Measurements from ENCODE around the gene ATP10A. TPM values are rescaled to one million over a fixed set of nuclear protein-coding genes. Genes with fewer than 3 reads are reported as not detected.

ATP10A gene
- total RNA-seq, 1 experiment from 2014 or later: not detected

DNA sequence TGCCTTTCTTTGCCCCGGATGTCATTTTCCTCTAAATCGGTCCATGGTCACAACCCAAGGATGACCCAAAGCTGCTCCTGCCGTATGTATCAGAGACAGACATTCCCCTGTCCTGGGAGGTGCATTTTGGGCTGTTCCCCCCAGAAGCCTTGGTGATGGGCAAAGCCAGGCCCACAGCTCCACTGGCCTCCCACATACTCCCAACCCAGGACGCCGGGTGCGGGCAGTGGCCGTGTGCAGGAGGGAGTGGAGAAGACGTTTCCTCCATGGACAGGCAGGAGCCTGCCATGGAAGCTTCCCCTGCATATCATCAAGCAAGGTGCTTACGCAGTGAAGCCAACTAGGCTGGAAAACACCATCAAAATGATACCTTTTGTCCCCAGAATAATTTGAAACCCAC, 175.0 kb downstream of the ATP10A start:
- Histone ChIP-seq H3K4me3 (ENCODE audit: low read depth, low read length) (no peak overlapping the region), H3K4me1 (peaks cover 10% of the 10 kb centered on the region), H3K36me3 (ENCODE audit: control insufficient read depth, insufficient read depth, low read length) (no peaks in the 10 kb centered on the region), H3K9me3 (0 out of 2 replicates have a peak, but pooled peaks cover 2% of the 10 kb centered on the region), H3K27me3 (replicated peaks; ENCODE audit: control insufficient read depth, insufficient read depth, low read length) (no peaks in the 10 kb centered on the region)
- Mint-ChIP-seq H3K27me3 (ENCODE audit: insufficient read depth, unreplicated experiment) (no peaks in the 10 kb centered on the region), H3K4me3 (ENCODE audit: unreplicated experiment) (no peak overlapping the region), H3K36me3 (ENCODE audit: insufficient read depth, unreplicated experiment) (peaks cover 6% of the 10 kb centered on the region), H3K4me1 (ENCODE audit: low read depth, unreplicated experiment) (peaks cover 12% of the 10 kb centered on the region), H3K27ac (ENCODE audit: unreplicated experiment) (no peak overlapping the region), H3K9me3 (ENCODE audit: unreplicated experiment) (no peaks in the 10 kb centered on the region)
- ChIA-PET CTCF (no interaction called here), POLR2A (no interaction called here)
- no peak for TF ChIP-seq CTCF (IDR thresholded peaks at IDR 0.05; ENCODE audit: insufficient read depth in 1 of 2, low read depth in 1 of 2, low read length in 1 of 2, severe bottlenecking in 1 of 2, unreplicated experiment in 1 of 2)
- no TSS peak for BruUV-seq (replicated peaks)
- DNase-seq: no peak
- intact Hi-C loops (cut with micrococcal nuclease; ENCODE audit: unreplicated experiment): no loop called here

- intact Hi-C loops (cut with micrococcal nuclease; ENCODE audit: unreplicated experiment): no loop called here
- no TSS peak for BruUV-seq (replicated peaks)
- no peaks in the 10 kb centered on the region for H3K9me3 Mint-ChIP-seq (ENCODE audit: unreplicated experiment)
- peaks cover 12% of the 10 kb centered on the region for H3K4me1 Mint-ChIP-seq (ENCODE audit: low read depth, unreplicated experiment)
- no peak overlapping the region for H3K4me3 Mint-ChIP-seq (ENCODE audit: unreplicated experiment)
- no peaks in the 10 kb centered on the region for H3K27me3 Mint-ChIP-seq (ENCODE audit: insufficient read depth, unreplicated experiment)
- H3K4me1 ChIP-seq: peaks cover 10% of the 10 kb centered on the region
- H3K4me3 ChIP-seq (ENCODE audit: low read depth, low read length): no peak overlapping the region
- no peaks in the 10 kb centered on the region for H3K27me3 ChIP-seq (replicated peaks; ENCODE audit: control insufficient read depth, insufficient read depth, low read length)
- no peak for TF ChIP-seq CTCF (IDR thresholded peaks at IDR 0.05; ENCODE audit: insufficient read depth in 1 of 2, low read depth in 1 of 2, low read length in 1 of 2, severe bottlenecking in 1 of 2, unreplicated experiment in 1 of 2)
- no peak overlapping the region for H3K27ac Mint-ChIP-seq (ENCODE audit: unreplicated experiment)
- H3K36me3 ChIP-seq (ENCODE audit: control insufficient read depth, insufficient read depth, low read length): no peaks in the 10 kb centered on the region
- CTCF ChIA-PET: no interaction called here
- peaks cover 6% of the 10 kb centered on the region for H3K36me3 Mint-ChIP-seq (ENCODE audit: insufficient read depth, unreplicated experiment)
- POLR2A ChIA-PET: no interaction called here
- DNase-seq: no peak
- H3K9me3 ChIP-seq: 0 out of 2 replicates have a peak, but pooled peaks cover 2% of the 10 kb centered on the region
Observed at GRCh38 chr15:25687689-25688088, 175.4 kb downstream of the ATP10A start.

GRCh38 chr15:25687276-25687675, 175.9 kb downstream of the ATP10A start:
- no peak for TF ChIP-seq CTCF (IDR thresholded peaks at IDR 0.05; ENCODE audit: insufficient read depth in 1 of 2, low read depth in 1 of 2, low read length in 1 of 2, severe bottlenecking in 1 of 2, unreplicated experiment in 1 of 2)

More at GRCh38 chr15:25687276-25687675, 175.9 kb downstream of the ATP10A start:
- CTCF ChIA-PET: no interaction called here
- no peak for DNase-seq
- Mint-ChIP-seq H3K27me3 (ENCODE audit: insufficient read depth, unreplicated experiment) (no peaks in the 10 kb centered on the region), H3K4me3 (ENCODE audit: unreplicated experiment) (no peak overlapping the region), H3K9me3 (ENCODE audit: unreplicated experiment) (no peaks in the 10 kb centered on the region), H3K27ac (ENCODE audit: unreplicated experiment) (no peak overlapping the region), H3K4me1 (ENCODE audit: low read depth, unreplicated experiment) (peaks cover 12% of the 10 kb centered on the region), H3K36me3 (ENCODE audit: insufficient read depth, unreplicated experiment) (peaks cover 6% of the 10 kb centered on the region)
- BruUV-seq (replicated peaks): no TSS peak
- POLR2A ChIA-PET: no interaction called here
- Histone ChIP-seq H3K9me3 (0 out of 2 replicates have a peak, but pooled peaks cover 2% of the 10 kb centered on the region), H3K4me3 (ENCODE audit: low read depth, low read length) (no peak overlapping the region), H3K4me1 (peaks cover 10% of the 10 kb centered on the region), H3K27me3 (replicated peaks; ENCODE audit: control insufficient read depth, insufficient read depth, low read length) (no peaks in the 10 kb centered on the region), H3K36me3 (ENCODE audit: control insufficient read depth, insufficient read depth, low read length) (no peaks in the 10 kb centered on the region)
- intact Hi-C loops (cut with micrococcal nuclease; ENCODE audit: unreplicated experiment): no loop called here

Measured in Caco-2 (cell line).